HEK293 (cell line): ENCODE results near the gene CCDC7.

Experiments used
- CTCF ChIA-PET: fragments of 350-600 bp; formaldehyde crosslinking; extraction: SDS; loops from one replicate; lab custom pipeline; 2021; ENCODE audit warnings: antibody characterized with exemption; lab: Yijun Ruan, JAX
- POLR2A ChIA-PET: fragments of 300-600 bp; formaldehyde crosslinking; extraction: SDS; loops from one replicate; lab custom pipeline; 2020; ENCODE audit warnings: antibody characterized with exemption, inconsistent platforms; lab: Yijun Ruan, JAX
- H3K27ac ChIP-seq: fragments of 200-500 bp; sonication (Bioruptor generic); 2 replicates; pipeline ENCODE4 v1.5.1; 2014; ENCODE audit warnings: low read depth, low read length, control low read depth, inconsistent platforms; ENCODE audit errors: extremely low read depth
- H3K36me3 ChIP-seq, 2 experiments: fragments of 200-500 bp in 1 of 2; sonication (Bioruptor generic) in 1 of 2; 1 replicate in 1 of 2; 2 replicates in 1 of 2; pipeline ENCODE4 v1.5.1; 2014 to 2017; ENCODE audit warnings: inconsistent platforms in 2 of 2, low read length in 2 of 2; ENCODE audit not compliant: control insufficient read depth in 2 of 2, insufficient read depth in 1 of 2
- H3K4me1 ChIP-seq: fragments of 200-500 bp; sonication (Bioruptor generic); 2 replicates; pipeline ENCODE4 v1.5.1; 2014; ENCODE audit warnings: mild to moderate bottlenecking, low read length, inconsistent platforms; ENCODE audit not compliant: control insufficient read depth, insufficient read depth
- H3K4me3 ChIP-seq: 2 replicates; pipeline ENCODE4 v1.5.1; 2011; ENCODE audit warnings: low read depth, mild to moderate bottlenecking, control low read depth, low read length, moderate library complexity
- H3K9me3 ChIP-seq: fragments of 200-500 bp; sonication (Bioruptor generic); 2 replicates; pipeline ENCODE4 v1.5.1; 2014; ENCODE audit warnings: low read depth, low read length, inconsistent platforms; ENCODE audit not compliant: control insufficient read depth, insufficient read depth
- CTCF ChIP-seq: fragments of 450-650 bp; formaldehyde crosslinking; IDR thresholded peaks from 2 replicates; pipeline ENCODE4 v1.5.1; 2016; ENCODE audit warnings: missing biosample characterization, missing genetic modification characterization
- FEZF1 ChIP-seq: fragments of 450-650 bp; formaldehyde crosslinking; IDR thresholded peaks from 2 replicates; pipeline ENCODE4 v1.5.1; 2016; ENCODE audit warnings: missing biosample characterization, missing genetic modification characterization
- GLI2 ChIP-seq: fragments of 450-650 bp; formaldehyde crosslinking; IDR thresholded peaks from 2 replicates; pipeline ENCODE4; 2017; ENCODE audit warnings: missing biosample characterization, missing genetic modification characterization, low read depth, borderline replicate concordance
- PRDM1 ChIP-seq: fragments of 450-650 bp; formaldehyde crosslinking; IDR thresholded peaks from 2 replicates; pipeline ENCODE4; 2016; ENCODE audit warnings: missing biosample characterization, missing genetic modification characterization
- REST ChIP-seq: fragments of 450-650 bp; formaldehyde crosslinking; IDR thresholded peaks from 2 replicates; pipeline ENCODE4 v1.5.1; 2016; ENCODE audit warnings: missing biosample characterization, missing genetic modification characterization
- SCRT2 ChIP-seq: fragments of 450-650 bp; formaldehyde crosslinking; IDR thresholded peaks from 2 replicates; pipeline ENCODE4 v1.5.1; 2016; ENCODE audit warnings: missing biosample characterization, missing genetic modification characterization
- SETDB1 ChIP-seq: IDR thresholded peaks from one replicate; pipeline ENCODE4 v1.6.1; 2017; ENCODE audit warnings: mild to moderate bottlenecking, low read length, moderate library complexity, mixed read lengths; ENCODE audit not compliant: insufficient read length
- WT1 ChIP-seq: fragments of 450-650 bp; formaldehyde crosslinking; IDR thresholded peaks from 2 replicates; pipeline ENCODE4 v1.5.1; 2016; ENCODE audit warnings: missing biosample characterization, missing genetic modification characterization
- YY1 ChIP-seq: fragments of 450-650 bp; formaldehyde crosslinking; IDR thresholded peaks from 2 replicates; pipeline ENCODE4 v1.5.1; 2018; ENCODE audit warnings: missing biosample characterization, missing genetic modification characterization
- ZFP41 ChIP-seq: fragments of 450-650 bp; formaldehyde crosslinking; IDR thresholded peaks from 2 replicates; pipeline ENCODE4 v1.5.1; 2016; ENCODE audit warnings: missing biosample characterization, missing genetic modification characterization, borderline replicate concordance
- ZNF133 ChIP-seq: fragments of 450-650 bp; formaldehyde crosslinking; IDR thresholded peaks from 2 replicates; pipeline ENCODE4 v1.5.1; 2016; ENCODE audit warnings: missing biosample characterization, missing genetic modification characterization
- ZNF473 ChIP-seq: fragments of 450-650 bp; formaldehyde crosslinking; IDR thresholded peaks from 2 replicates; pipeline ENCODE4 v1.5.1; 2017; ENCODE audit warnings: missing biosample characterization, missing genetic modification characterization
- ZNF555 ChIP-seq: fragments of 450-650 bp; formaldehyde crosslinking; conservative IDR thresholded peaks from 2 replicates; pipeline ENCODE4 v1.5.1; 2017; ENCODE audit warnings: missing biosample characterization, mild to moderate bottlenecking, missing genetic modification characterization, inconsistent platforms
- ZNF660 ChIP-seq: fragments of 450-650 bp; IDR thresholded peaks from 2 replicates; pipeline ENCODE4 v1.5.1; 2018; ENCODE audit warnings: missing biosample characterization, mild to moderate bottlenecking, missing genetic modification characterization
- ZNF701 ChIP-seq: fragments of 450-650 bp; formaldehyde crosslinking; IDR thresholded peaks from 2 replicates; pipeline ENCODE4 v1.5.1; 2016; ENCODE audit warnings: missing biosample characterization, missing genetic modification characterization
- ZNF747 ChIP-seq: fragments of 450-650 bp; formaldehyde crosslinking; IDR thresholded peaks from 2 replicates; pipeline ENCODE4 v1.5.1; 2016; ENCODE audit warnings: missing biosample characterization, missing genetic modification characterization
- ZNF776 ChIP-seq: fragments of 450-650 bp; formaldehyde crosslinking; IDR thresholded peaks from 2 replicates; pipeline ENCODE4 v1.5.0; 2017; ENCODE audit warnings: missing biosample characterization, missing genetic modification characterization, borderline replicate concordance
- ZNF843 ChIP-seq: fragments of 450-650 bp; formaldehyde crosslinking; IDR thresholded peaks from 2 replicates; pipeline ENCODE4 v1.5.1; 2016; ENCODE audit warnings: missing biosample characterization, missing genetic modification characterization
- ZSCAN30 ChIP-seq: fragments of 450-650 bp; IDR thresholded peaks from 2 replicates; pipeline ENCODE4 v1.5.1; 2018; ENCODE audit warnings: missing biosample characterization, mild to moderate bottlenecking, missing genetic modification characterization, moderate library complexity
- TF ChIP-seq, protein P1 (sequence below): fragments of 450-650 bp; formaldehyde crosslinking; IDR thresholded peaks from 2 replicates; pipeline ENCODE4 v1.5.1; 2016; ENCODE audit warnings: missing biosample characterization, missing genetic modification characterization
- TF ChIP-seq, protein P2 (sequence below): fragments of 450-650 bp; formaldehyde crosslinking; IDR thresholded peaks from 2 replicates; pipeline ENCODE4 v1.5.1; 2017; ENCODE audit warnings: missing biosample characterization, missing genetic modification characterization
- TF ChIP-seq, protein P3 (sequence below): fragments of 450-650 bp; formaldehyde crosslinking; IDR thresholded peaks from 2 replicates; pipeline ENCODE4 v1.5.1; 2016; ENCODE audit warnings: missing biosample characterization, missing genetic modification characterization

The CCDC7 gene

GRCh38 chr10:32540691-32541470 is 94.9 kb downstream of the CCDC7 start:
- no peak overlapping the region for H3K4me3 ChIP-seq
- H3K4me1 ChIP-seq, result no peaks in the 10 kb centered on the region
- H3K27ac ChIP-seq, result no peak overlapping the region
- ChIA-PET POLR2A (no interaction called here), CTCF (no interaction called here)
- no peaks in the 10 kb centered on the region for H3K36me3 ChIP-seq
- H3K9me3 ChIP-seq, result no peaks in the 10 kb centered on the region
- no peak for TF ChIP-seq ZNF701 (tag by site-specific recombination)
- no peak for TF ChIP-seq ZNF747
- TF ChIP-seq ZFP41 (tag by site-specific recombination), result no peak
- no peak for TF ChIP-seq ZNF843 (tag by site-specific recombination)
- no peak for TF ChIP-seq ZNF555
- TF ChIP-seq FEZF1, result no peak
- TF ChIP-seq ZSCAN30 (tag by site-specific recombination), result no peak
- TF ChIP-seq WT1 (tag by site-specific recombination), result no peak

DNA sequence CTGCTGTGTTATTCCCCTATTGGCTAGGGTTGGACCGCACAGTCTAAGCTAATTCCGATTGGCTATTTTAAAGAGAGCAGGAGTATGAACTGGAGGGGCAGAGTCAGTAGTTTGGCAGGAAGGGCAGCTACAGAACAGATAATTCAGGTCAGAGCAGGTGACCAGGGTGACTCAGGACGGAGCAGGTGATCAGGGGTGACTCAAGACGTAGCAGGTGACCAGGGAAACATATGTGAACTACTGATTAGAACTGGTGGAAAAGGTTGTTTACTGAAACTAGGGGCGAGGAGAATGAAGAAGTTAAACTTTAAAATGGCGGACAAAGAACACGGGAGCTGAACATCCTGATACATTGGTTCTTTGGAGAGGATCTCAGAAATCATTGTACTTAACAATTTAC is 102.3 kb downstream of the CCDC7 start:
- no peak for TF ChIP-seq REST (tag by site-specific recombination)
- TF ChIP-seq, protein P1, sequence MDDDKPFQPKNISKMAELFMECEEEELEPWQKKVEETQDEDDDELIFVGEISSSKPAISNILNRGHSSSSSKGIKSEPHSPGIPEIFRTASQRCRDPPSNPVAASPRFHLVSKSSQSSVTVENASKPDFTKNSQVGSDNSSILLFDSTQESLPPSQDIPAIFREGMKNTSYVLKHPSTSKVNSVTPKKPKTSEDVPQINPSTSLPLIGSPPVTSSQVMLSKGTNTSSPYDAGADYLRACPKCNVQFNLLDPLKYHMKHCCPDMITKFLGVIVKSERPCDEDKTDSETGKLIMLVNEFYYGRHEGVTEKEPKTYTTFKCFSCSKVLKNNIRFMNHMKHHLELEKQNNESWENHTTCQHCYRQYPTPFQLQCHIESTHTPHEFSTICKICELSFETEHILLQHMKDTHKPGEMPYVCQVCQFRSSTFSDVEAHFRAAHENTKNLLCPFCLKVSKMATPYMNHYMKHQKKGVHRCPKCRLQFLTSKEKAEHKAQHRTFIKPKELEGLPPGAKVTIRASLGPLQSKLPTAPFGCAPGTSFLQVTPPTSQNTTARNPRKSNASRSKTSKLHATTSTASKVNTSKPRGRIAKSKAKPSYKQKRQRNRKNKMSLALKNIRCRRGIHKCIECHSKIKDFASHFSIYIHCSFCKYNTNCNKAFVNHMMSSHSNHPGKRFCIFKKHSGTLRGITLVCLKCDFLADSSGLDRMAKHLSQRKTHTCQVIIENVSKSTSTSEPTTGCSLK (tag by site-specific recombination), result no peak
- no peak for TF ChIP-seq YY1
- no peak for TF ChIP-seq ZNF660 (tag by site-specific recombination)
- TF ChIP-seq PRDM1 (tag by site-specific recombination), result no peak
- TF ChIP-seq SCRT2 (tag by site-specific recombination), result no peak
- TF ChIP-seq CTCF (tag by site-specific recombination), result no peak
- no peak for TF ChIP-seq ZNF133 (tag by site-specific recombination)
- TF ChIP-seq SETDB1, result no peak
- no peak for TF ChIP-seq GLI2 (tag by site-specific recombination)
- no peak for TF ChIP-seq ZNF776 (tag by site-specific recombination)
- TF ChIP-seq ZNF473, result no peak
- no peak for TF ChIP-seq FEZF1
- TF ChIP-seq, protein P2, sequence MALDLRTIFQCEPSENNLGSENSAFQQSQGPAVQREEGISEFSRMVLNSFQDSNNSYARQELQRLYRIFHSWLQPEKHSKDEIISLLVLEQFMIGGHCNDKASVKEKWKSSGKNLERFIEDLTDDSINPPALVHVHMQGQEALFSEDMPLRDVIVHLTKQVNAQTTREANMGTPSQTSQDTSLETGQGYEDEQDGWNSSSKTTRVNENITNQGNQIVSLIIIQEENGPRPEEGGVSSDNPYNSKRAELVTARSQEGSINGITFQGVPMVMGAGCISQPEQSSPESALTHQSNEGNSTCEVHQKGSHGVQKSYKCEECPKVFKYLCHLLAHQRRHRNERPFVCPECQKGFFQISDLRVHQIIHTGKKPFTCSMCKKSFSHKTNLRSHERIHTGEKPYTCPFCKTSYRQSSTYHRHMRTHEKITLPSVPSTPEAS (tag by site-specific recombination), result no peak
- TF ChIP-seq, protein P3, sequence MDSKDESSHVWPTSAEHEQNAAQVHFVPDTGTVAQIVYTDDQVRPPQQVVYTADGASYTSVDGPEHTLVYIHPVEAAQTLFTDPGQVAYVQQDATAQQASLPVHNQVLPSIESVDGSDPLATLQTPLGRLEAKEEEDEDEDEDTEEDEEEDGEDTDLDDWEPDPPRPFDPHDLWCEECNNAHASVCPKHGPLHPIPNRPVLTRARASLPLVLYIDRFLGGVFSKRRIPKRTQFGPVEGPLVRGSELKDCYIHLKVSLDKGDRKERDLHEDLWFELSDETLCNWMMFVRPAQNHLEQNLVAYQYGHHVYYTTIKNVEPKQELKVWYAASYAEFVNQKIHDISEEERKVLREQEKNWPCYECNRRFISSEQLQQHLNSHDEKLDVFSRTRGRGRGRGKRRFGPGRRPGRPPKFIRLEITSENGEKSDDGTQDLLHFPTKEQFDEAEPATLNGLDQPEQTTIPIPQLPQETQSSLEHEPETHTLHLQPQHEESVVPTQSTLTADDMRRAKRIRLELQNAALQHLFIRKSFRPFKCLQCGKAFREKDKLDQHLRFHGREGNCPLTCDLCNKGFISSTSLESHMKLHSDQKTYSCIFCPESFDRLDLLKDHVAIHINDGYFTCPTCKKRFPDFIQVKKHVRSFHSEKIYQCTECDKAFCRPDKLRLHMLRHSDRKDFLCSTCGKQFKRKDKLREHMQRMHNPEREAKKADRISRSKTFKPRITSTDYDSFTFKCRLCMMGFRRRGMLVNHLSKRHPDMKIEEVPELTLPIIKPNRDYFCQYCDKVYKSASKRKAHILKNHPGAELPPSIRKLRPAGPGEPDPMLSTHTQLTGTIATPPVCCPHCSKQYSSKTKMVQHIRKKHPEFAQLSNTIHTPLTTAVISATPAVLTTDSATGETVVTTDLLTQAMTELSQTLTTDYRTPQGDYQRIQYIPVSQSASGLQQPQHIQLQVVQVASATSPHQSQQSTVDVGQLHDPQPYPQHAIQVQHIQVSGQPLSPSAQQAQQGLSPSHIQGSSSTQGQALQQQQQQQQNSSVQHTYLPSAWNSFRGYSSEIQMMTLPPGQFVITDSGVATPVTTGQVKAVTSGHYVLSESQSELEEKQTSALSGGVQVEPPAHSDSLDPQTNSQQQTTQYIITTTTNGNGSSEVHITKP (tag by site-specific recombination), result no peak
- TF ChIP-seq, all 188 proteins: peak for 0

More for the DNA sequence above, 102.3 kb downstream of the CCDC7 start:
- POLR2A ChIA-PET, result no interaction called here
- CTCF ChIA-PET, result no interaction called here
- Histone ChIP-seq H3K9me3 (no peaks in the 10 kb centered on the region), H3K27ac (no peak overlapping the region), H3K4me1 (no peaks in the 10 kb centered on the region), H3K4me3 (no peak overlapping the region), H3K36me3 (no peaks in the 10 kb centered on the region)
